Kidney epithelial cell (primary cell): ENCODE measurements around the gene DGAT2L6. TPM values are rescaled to one million over a fixed set of nuclear protein-coding genes. Genes with fewer than 3 reads are reported as not detected.

Experiments
- DNase-seq: peaks from one replicate; pipeline ENCODE4 v3.0.0-alpha.2; 2010; ENCODE audit warnings: low read depth
- H3K27me3 ChIP-seq: 2 replicates; pipeline ENCODE4 v1.6.0; 2011; ENCODE audit warnings: low read length; ENCODE audit not compliant: control insufficient read depth, insufficient read depth
- H3K36me3 ChIP-seq: 2 replicates; pipeline ENCODE4 v1.5.1; 2011; ENCODE audit warnings: low read length; ENCODE audit not compliant: control insufficient read depth, insufficient read depth
- H3K4me3 ChIP-seq: 2 replicates; pipeline ENCODE4 v1.5.1; 2011; ENCODE audit warnings: low read depth, mild to moderate bottlenecking, control low read depth, low read length
- CTCF ChIP-seq: IDR thresholded peaks from 2 replicates; pipeline ENCODE4 v1.5.1; 2011; ENCODE audit warnings: mild to moderate bottlenecking, moderate library complexity, low read length, control low read depth, inconsistent platforms; ENCODE audit not compliant: insufficient read depth, poor library complexity, severe bottlenecking
- total RNA-seq: library from RNA; depleted of rRNA; stranded (reverse); fragments of >200 nt; gene quantifications from 2 replicates; pipeline ENCODE4 v1.2.3, GENCODE V29; 2015

DGAT2L6 gene
- total RNA-seq, 1 donor from 2014 or later, result not detected

DNA sequence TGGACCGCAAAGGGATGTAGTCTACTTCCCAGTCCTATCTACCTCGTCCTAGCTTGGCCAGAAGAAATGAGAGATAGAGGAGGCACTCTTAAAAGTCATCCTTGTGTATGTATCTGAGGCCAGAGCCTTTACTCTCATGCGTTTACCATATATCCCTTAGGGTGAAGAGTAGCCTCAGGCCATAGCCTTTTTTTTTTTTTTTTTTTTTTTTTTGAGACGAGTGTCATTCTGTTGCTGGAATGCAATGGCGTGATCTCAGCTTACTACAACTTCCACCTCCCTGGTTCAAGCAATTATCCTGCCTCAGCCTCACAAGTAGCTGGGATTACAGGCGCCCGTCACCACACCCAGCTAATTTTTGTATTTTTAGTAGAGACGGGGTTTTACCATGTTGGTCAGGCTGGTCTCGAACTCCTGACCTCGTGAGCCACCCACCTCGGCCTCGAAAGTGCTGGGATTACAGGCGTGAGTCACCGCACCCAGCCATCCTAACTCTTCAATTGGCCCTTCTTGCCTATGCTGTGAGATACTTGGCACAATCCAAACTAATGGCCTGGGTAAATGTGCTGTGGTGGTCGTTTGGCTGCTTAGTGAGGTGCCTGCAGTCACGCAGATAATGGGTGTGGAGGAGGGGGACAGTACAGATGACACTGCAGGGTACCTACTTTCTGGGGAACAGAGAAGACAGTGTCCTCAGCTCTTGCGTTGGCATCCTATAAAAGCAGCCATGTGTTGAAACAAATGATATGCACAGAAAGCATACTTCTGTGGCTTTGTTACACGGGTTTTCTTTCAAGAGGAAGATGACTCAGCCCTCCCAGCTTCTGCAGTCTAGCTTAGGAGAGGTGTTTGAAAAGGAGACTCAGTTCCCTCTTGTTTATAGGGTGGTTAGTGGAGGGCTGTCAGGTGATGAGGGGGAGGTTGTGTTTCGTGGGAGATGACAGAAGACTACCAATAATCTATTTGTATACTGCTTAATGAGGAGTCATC lies 10.4 kb upstream of the DGAT2L6 start:
- TF ChIP-seq CTCF, result no peak
- Histone ChIP-seq H3K36me3 (no peaks in the 10 kb centered on the region), H3K27me3 (no peaks in the 10 kb centered on the region), H3K4me3 (no peak overlapping the region)
- DNase-seq, result peak; percentile 37

- DNase-seq, result peak; percentile 34
- no peaks in the 10 kb centered on the region for H3K36me3 ChIP-seq
- no peaks in the 10 kb centered on the region for H3K27me3 ChIP-seq
- no peak for TF ChIP-seq CTCF
- no peak overlapping the region for H3K4me3 ChIP-seq
Observed at GRCh38 chrX:70168238-70169188, 8.8 kb upstream of the DGAT2L6 start.

GRCh38 chrX:70169281-70169680 lies 8.0 kb upstream of the DGAT2L6 start:
- H3K4me3 ChIP-seq, result no peak overlapping the region
- no peaks in the 10 kb centered on the region for H3K27me3 ChIP-seq
- H3K36me3 ChIP-seq, result no peaks in the 10 kb centered on the region
- no peak for DNase-seq
- TF ChIP-seq CTCF, result no peak

DNA sequence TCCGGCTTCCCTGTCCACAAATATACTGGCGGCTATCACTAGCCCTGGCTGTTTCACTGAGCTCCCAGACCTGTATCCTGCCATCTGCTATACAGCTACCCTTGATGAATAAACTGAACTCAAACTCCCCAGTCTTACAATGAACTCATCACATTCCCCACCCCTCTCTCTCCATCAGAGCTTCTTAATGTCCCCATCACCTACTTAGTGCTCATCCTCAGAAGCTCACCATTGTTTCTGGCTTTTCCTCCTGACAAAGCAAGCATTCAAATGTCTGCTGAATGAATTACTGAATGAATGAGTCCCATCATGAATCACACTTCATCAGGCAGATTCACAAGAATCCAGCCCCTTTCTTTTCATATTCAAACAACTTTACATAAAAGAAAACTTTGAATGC lies 5.7 kb upstream of the DGAT2L6 start:
- DNase-seq, result no peak
- no peak for TF ChIP-seq CTCF
- Histone ChIP-seq H3K36me3 (no peaks in the 10 kb centered on the region), H3K27me3 (no peaks in the 10 kb centered on the region), H3K4me3 (no peak overlapping the region)

DNA sequence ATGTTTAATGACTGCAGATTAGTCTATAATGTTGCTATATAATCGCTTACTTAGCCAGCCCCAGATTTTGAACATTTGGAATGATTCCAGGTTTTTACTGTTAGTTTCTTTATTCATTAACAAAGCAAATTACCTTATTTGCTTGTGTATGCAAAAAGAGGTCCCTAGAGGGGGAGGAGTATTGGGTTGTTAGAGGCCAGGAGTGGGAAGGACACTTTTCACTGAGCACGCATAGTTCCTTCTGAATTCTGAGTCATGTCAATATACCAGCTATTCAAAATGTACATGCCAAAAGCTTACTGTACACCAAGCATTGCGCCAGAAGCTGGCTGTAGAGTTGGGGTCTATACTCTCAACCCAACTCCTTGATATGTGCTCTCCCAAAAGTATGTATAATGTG lies 5.1 kb upstream of the DGAT2L6 start:
- Histone ChIP-seq H3K4me3 (no peak overlapping the region), H3K36me3 (no peaks in the 10 kb centered on the region), H3K27me3 (no peaks in the 10 kb centered on the region)
- DNase-seq, result no peak
- TF ChIP-seq CTCF, result no peak
